BE2C (cell line): ENCODE data around the gene RBM47.

Source experiments
- DNase-seq: peaks from one replicate; pipeline ENCODE4 v3.0.0-alpha.2; 2020
- H3K27me3 ChIP-seq: fragments of 250-450 bp; sonication (Bioruptor Pico); 2 replicates; pipeline ENCODE4 v1.5.1; 2020; ENCODE audit warnings: mild to moderate bottlenecking
- H3K36me3 ChIP-seq: fragments of 250-450 bp; sonication (Bioruptor Pico); 2 replicates; pipeline ENCODE4 v1.5.1; 2020; ENCODE audit warnings: mild to moderate bottlenecking
- H3K4me1 ChIP-seq: fragments of 250-450 bp; sonication (Bioruptor Pico); 2 replicates; pipeline ENCODE4 v1.5.1; 2020
- H3K4me3 ChIP-seq: 2 replicates; pipeline ENCODE4 v1.5.1; 2011; ENCODE audit warnings: low read depth, low read length
- H3K9me3 ChIP-seq: fragments of 250-450 bp; sonication (Bioruptor Pico); 2 replicates; pipeline ENCODE4 v1.5.1; 2020
- CTCF ChIP-seq: IDR thresholded peaks from 2 replicates; pipeline ENCODE4 v1.5.1; 2012; ENCODE audit warnings: mild to moderate bottlenecking, low read depth, low read length

Gene RBM47

GRCh38 chr4:40492691-40493090 lies 137.0 kb downstream of the RBM47 start:
- H3K27me3 ChIP-seq = 0 out of 2 replicates have a peak, but pooled peaks cover 8% of the 10 kb centered on the region
- H3K4me3 ChIP-seq = no peak overlapping the region
- no peaks in the 10 kb centered on the region for H3K4me1 ChIP-seq
- H3K9me3 ChIP-seq = no peaks in the 10 kb centered on the region
- no peak for DNase-seq
- no peaks in the 10 kb centered on the region for H3K36me3 ChIP-seq
- no peak for TF ChIP-seq CTCF

GRCh38 chr4:40490481-40490880 lies 139.2 kb downstream of the RBM47 start:
- H3K4me1 ChIP-seq = no peaks in the 10 kb centered on the region

GRCh38 chr4:40489961-40490360 lies 139.7 kb downstream of the RBM47 start:
- no peak for TF ChIP-seq CTCF
- DNase-seq = no peak
- H3K9me3 ChIP-seq = no peaks in the 10 kb centered on the region

More at GRCh38 chr4:40490481-40490880, 139.2 kb downstream of the RBM47 start:
- Histone ChIP-seq H3K4me3 (no peak overlapping the region), H3K27me3 (0 out of 2 replicates have a peak, but pooled peaks cover 8% of the 10 kb centered on the region), H3K9me3 (no peaks in the 10 kb centered on the region), H3K36me3 (no peaks in the 10 kb centered on the region)
- DNase-seq = no peak
- TF ChIP-seq CTCF = no peak

GRCh38 chr4:40486534-40486933 lies 143.1 kb downstream of the RBM47 start:
- DNase-seq = no peak
- H3K4me1 ChIP-seq = no peaks in the 10 kb centered on the region

More at GRCh38 chr4:40489961-40490360, 139.7 kb downstream of the RBM47 start:
- Histone ChIP-seq H3K4me3 (no peak overlapping the region), H3K4me1 (no peaks in the 10 kb centered on the region), H3K36me3 (no peaks in the 10 kb centered on the region), H3K27me3 (0 out of 2 replicates have a peak, but pooled peaks cover 8% of the 10 kb centered on the region)

GRCh38 chr4:40484346-40485090 lies 145.1 kb downstream of the RBM47 start:
- Histone ChIP-seq H3K9me3 (no peaks in the 10 kb centered on the region), H3K27me3 (peaks cover 16% of the 10 kb centered on the region; the same call in 1 of the 2 replicates), H3K4me1 (no peaks in the 10 kb centered on the region), H3K4me3 (no peak overlapping the region), H3K36me3 (no peaks in the 10 kb centered on the region)
- no peak for DNase-seq
- no peak for TF ChIP-seq CTCF

More at GRCh38 chr4:40486534-40486933, 143.1 kb downstream of the RBM47 start:
- H3K9me3 ChIP-seq = no peaks in the 10 kb centered on the region
- no peak overlapping the region for H3K4me3 ChIP-seq
- peaks cover 16% of the 10 kb centered on the region; the same call in 1 of the 2 replicates for H3K27me3 ChIP-seq
- no peaks in the 10 kb centered on the region for H3K36me3 ChIP-seq
- no peak for TF ChIP-seq CTCF

GRCh38 chr4:40482985-40483647 lies 146.5 kb downstream of the RBM47 start:
- peaks cover 8% of the 10 kb centered on the region; the same call in 1 of the 2 replicates for H3K27me3 ChIP-seq
- no peak overlapping the region for H3K4me3 ChIP-seq
- TF ChIP-seq CTCF = no peak
- H3K9me3 ChIP-seq = no peaks in the 10 kb centered on the region
- no peaks in the 10 kb centered on the region for H3K36me3 ChIP-seq
- no peaks in the 10 kb centered on the region for H3K4me1 ChIP-seq
- DNase-seq = no peak
